Skeletal muscle satellite cell (primary cell): Measurements from ENCODE around the gene CHRNA3.

Experiments used
- H3K27me3 ChIP-seq: 2 replicates; pipeline ENCODE4 v1.7.0; 2013; ENCODE audit warnings: low read length; ENCODE audit not compliant: control insufficient read depth, insufficient read depth
- H3K36me3 ChIP-seq: 2 replicates; pipeline ENCODE4 v1.7.0; 2013; ENCODE audit warnings: mild to moderate bottlenecking, control low read depth, low read length; ENCODE audit not compliant: insufficient read depth
- H3K4me1 ChIP-seq: 2 replicates; pipeline ENCODE4 v1.7.0; 2013; ENCODE audit warnings: low read length; ENCODE audit not compliant: control insufficient read depth, insufficient read depth
- H3K4me2 ChIP-seq: 2 replicates; pipeline ENCODE4 v1.7.0; 2013; ENCODE audit warnings: mild to moderate bottlenecking, low read length
- H3K4me3 ChIP-seq: 2 replicates; pipeline ENCODE4 v1.7.0; 2013; ENCODE audit warnings: low read length
- H3K9ac ChIP-seq: 2 replicates; pipeline ENCODE4 v1.7.0; 2013; ENCODE audit warnings: mild to moderate bottlenecking, low read depth, low read length, moderate library complexity
- H3K9me3 ChIP-seq: replicated peaks from 2 replicates; pipeline ENCODE4 v1.7.0; 2013; ENCODE audit warnings: mild to moderate bottlenecking, control low read depth, low read length

The CHRNA3 gene

GRCh38 chr15:78623786-78624497 lies 3.1 kb upstream of the CHRNA3 start:
- Histone ChIP-seq H3K9ac (no peak overlapping the region), H3K4me2 (no peak overlapping the region), H3K4me1 (no peaks in the 10 kb centered on the region), H3K27me3 (peaks cover 94% of the 10 kb centered on the region), H3K36me3 (no peaks in the 10 kb centered on the region), H3K9me3 (no peaks in the 10 kb centered on the region), H3K4me3 (no peak overlapping the region)

GRCh38 chr15:78621810-78622402 lies 1.1 kb upstream of the CHRNA3 start:
- Histone ChIP-seq H3K27me3 (peaks cover 79% of the 10 kb centered on the region), H3K4me1 (no peaks in the 10 kb centered on the region), H3K4me3 (no peak overlapping the region), H3K4me2 (no peak overlapping the region), H3K9me3 (no peaks in the 10 kb centered on the region), H3K9ac (no peak overlapping the region), H3K36me3 (no peaks in the 10 kb centered on the region)

GRCh38 chr15:78620021-78620526 lies 722 bp downstream of the CHRNA3 start:
- Histone ChIP-seq H3K9ac (no peak overlapping the region), H3K27me3 (peaks cover 60% of the 10 kb centered on the region), H3K4me2 (peak overlapping the region; percentile 53), H3K4me3 (no peak overlapping the region), H3K36me3 (no peaks in the 10 kb centered on the region), H3K4me1 (no peaks in the 10 kb centered on the region), H3K9me3 (no peaks in the 10 kb centered on the region)

- Histone ChIP-seq H3K27me3 (peaks cover 52% of the 10 kb centered on the region), H3K9me3 (no peaks in the 10 kb centered on the region), H3K9ac (no peak overlapping the region), H3K36me3 (no peaks in the 10 kb centered on the region), H3K4me2 (no peak overlapping the region), H3K4me1 (no peaks in the 10 kb centered on the region), H3K4me3 (no peak overlapping the region)
Observed at GRCh38 chr15:78619022-78619950, 1.5 kb downstream of the CHRNA3 start.

- H3K36me3 ChIP-seq = no peaks in the 10 kb centered on the region
- H3K9me3 ChIP-seq = no peaks in the 10 kb centered on the region
- no peak overlapping the region for H3K4me2 ChIP-seq
- H3K4me1 ChIP-seq = no peaks in the 10 kb centered on the region
- no peak overlapping the region for H3K4me3 ChIP-seq
- H3K9ac ChIP-seq = no peak overlapping the region
- peaks cover 45% of the 10 kb centered on the region for H3K27me3 ChIP-seq
Observed at GRCh38 chr15:78618490-78618934, 2.3 kb downstream of the CHRNA3 start.

- peaks cover 41% of the 10 kb centered on the region for H3K27me3 ChIP-seq
- no peak overlapping the region for H3K4me3 ChIP-seq
- H3K9me3 ChIP-seq = no peaks in the 10 kb centered on the region
- H3K9ac ChIP-seq = no peak overlapping the region
- no peaks in the 10 kb centered on the region for H3K4me1 ChIP-seq
- H3K36me3 ChIP-seq = no peaks in the 10 kb centered on the region
- no peak overlapping the region for H3K4me2 ChIP-seq
Observed at GRCh38 chr15:78618064-78618463, 2.7 kb downstream of the CHRNA3 start.

GRCh38 chr15:78617516-78617915 lies 3.3 kb downstream of the CHRNA3 start:
- Histone ChIP-seq H3K27me3 (peaks cover 36% of the 10 kb centered on the region), H3K9ac (no peak overlapping the region), H3K4me3 (no peak overlapping the region), H3K36me3 (no peaks in the 10 kb centered on the region), H3K4me1 (no peaks in the 10 kb centered on the region), H3K9me3 (no peaks in the 10 kb centered on the region), H3K4me2 (no peak overlapping the region)

- Histone ChIP-seq H3K4me3 (no peak overlapping the region), H3K36me3 (no peaks in the 10 kb centered on the region), H3K4me2 (no peak overlapping the region), H3K4me1 (no peaks in the 10 kb centered on the region), H3K9me3 (no peaks in the 10 kb centered on the region), H3K9ac (no peak overlapping the region), H3K27me3 (peaks cover 31% of the 10 kb centered on the region)
Observed at GRCh38 chr15:78617076-78617475, 3.7 kb downstream of the CHRNA3 start.

- Histone ChIP-seq H3K27me3 (peaks cover 26% of the 10 kb centered on the region), H3K36me3 (no peaks in the 10 kb centered on the region), H3K9ac (no peak overlapping the region)
Observed at GRCh38 chr15:78616506-78616905, 4.3 kb downstream of the CHRNA3 start.

GRCh38 chr15:78615151-78615589 lies 5.6 kb downstream of the CHRNA3 start:
- Histone ChIP-seq H3K27me3 (peaks cover 16% of the 10 kb centered on the region), H3K4me2 (no peak overlapping the region), H3K36me3 (no peaks in the 10 kb centered on the region), H3K9me3 (no peaks in the 10 kb centered on the region), H3K9ac (no peak overlapping the region), H3K4me3 (no peak overlapping the region), H3K4me1 (no peaks in the 10 kb centered on the region)

More at GRCh38 chr15:78616506-78616905, 4.3 kb downstream of the CHRNA3 start:
- Histone ChIP-seq H3K4me2 (no peak overlapping the region), H3K9me3 (no peaks in the 10 kb centered on the region), H3K4me1 (no peaks in the 10 kb centered on the region), H3K4me3 (no peak overlapping the region)

- H3K9ac ChIP-seq = no peak overlapping the region
- H3K27me3 ChIP-seq = peaks cover 4% of the 10 kb centered on the region
- H3K4me3 ChIP-seq = no peak overlapping the region
- no peak overlapping the region for H3K4me2 ChIP-seq
- no peaks in the 10 kb centered on the region for H3K36me3 ChIP-seq
- no peaks in the 10 kb centered on the region for H3K4me1 ChIP-seq
- H3K9me3 ChIP-seq = no peaks in the 10 kb centered on the region
Observed at GRCh38 chr15:78614021-78614420, 6.8 kb downstream of the CHRNA3 start.
